ENCODE results near the gene ADAM8. TPM values are rescaled to one million over a fixed set of nuclear protein-coding genes. Genes with fewer than 3 reads are reported as not detected.

ADAM8 gene
- total and polyA plus RNA-seq, 2 donors, result 3.0 to 5.7 TPM

DNA sequence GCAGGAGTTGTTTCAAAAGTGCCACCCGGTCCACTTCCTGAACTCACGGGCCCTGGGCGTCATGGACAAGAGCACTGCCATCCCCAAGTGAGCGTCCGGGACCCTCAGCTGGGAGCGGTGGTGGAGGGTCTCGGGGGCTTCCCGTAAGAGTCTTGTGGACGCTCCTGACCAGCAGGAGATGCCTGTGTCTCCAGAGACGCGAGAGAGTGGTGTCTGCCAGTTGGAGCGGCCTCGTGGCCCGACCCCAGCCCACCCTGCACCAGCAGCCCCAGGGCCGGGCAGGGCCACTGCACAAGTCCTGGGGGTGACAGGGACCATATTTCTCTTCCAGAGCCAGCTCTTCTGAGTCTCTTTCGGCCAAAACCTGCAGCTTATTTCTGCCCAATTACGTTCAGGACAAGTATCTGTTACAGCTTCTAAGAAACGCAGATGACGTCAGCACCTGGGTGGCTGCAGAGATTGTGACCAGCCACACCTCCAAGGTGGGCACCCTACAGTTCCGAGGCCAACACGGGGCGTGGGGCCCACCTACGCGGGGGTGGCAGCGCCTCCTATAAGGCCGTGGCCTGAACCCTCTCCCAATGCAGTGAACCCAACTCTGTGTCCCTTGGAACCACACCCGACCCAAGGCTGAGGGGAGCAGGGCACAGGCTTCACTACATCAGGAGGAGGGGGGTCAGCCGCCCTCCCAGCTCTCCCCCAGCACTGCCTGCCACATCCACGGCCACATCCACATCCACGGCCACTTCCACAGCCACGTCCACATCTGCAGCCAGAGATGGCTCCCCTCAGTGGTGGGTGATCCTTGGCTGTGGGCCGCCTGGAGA lies 62.8 kb downstream of the ADAM8 start:
- no peak overlapping the region for H3K4me3 ChIP-seq (ENCODE audit: low read depth, low read length)
- H3K36me3 ChIP-seq (ENCODE audit: insufficient read depth), result no peaks in the 10 kb centered on the region
- WGBS, result 92% methylated on average over 32 of the region's 32 CpGs
- no peak overlapping the region for H3K27ac ChIP-seq (ENCODE audit: low read depth)
- DNase-seq (ENCODE audit: extremely low spot score), result no peak
- no peaks in the 10 kb centered on the region for H3K4me1 ChIP-seq (ENCODE audit: insufficient read depth)

GRCh38 chr10:133212853-133213494 lies 63.7 kb downstream of the ADAM8 start:
- no peaks in the 10 kb centered on the region for H3K36me3 ChIP-seq (ENCODE audit: insufficient read depth)
- WGBS, result 93% methylated on average over 20 of the region's 20 CpGs
- no peak overlapping the region for H3K4me3 ChIP-seq (ENCODE audit: low read depth, low read length)
- H3K27ac ChIP-seq (ENCODE audit: low read depth), result no peak overlapping the region
- no peak for DNase-seq (ENCODE audit: extremely low spot score)
- no peaks in the 10 kb centered on the region for H3K4me1 ChIP-seq (ENCODE audit: insufficient read depth)

Other genes starting within 250 kb of the ADAM8 start
- not detected for gene ADGRA1, start 188.9 kb downstream of the ADAM8 start, total RNA-seq
- 0.03 TPM for gene ADGRA1, start 188.9 kb downstream of the ADAM8 start, polyA plus RNA-seq
- 1.2 TPM for gene KNDC1, start 116.6 kb downstream of the ADAM8 start, total RNA-seq
- gene KNDC1, start 116.6 kb downstream of the ADAM8 start, polyA plus RNA-seq, result 0.47 TPM
- not detected for gene UTF1, start 46.7 kb downstream of the ADAM8 start, total RNA-seq
- not detected for gene UTF1, start 46.7 kb downstream of the ADAM8 start, polyA plus RNA-seq
- gene VENTX, start 39.0 kb downstream of the ADAM8 start, total RNA-seq, result not detected
- 1.3 TPM for gene VENTX, start 39.0 kb downstream of the ADAM8 start, polyA plus RNA-seq
- gene TUBGCP2, start 32.0 kb upstream of the ADAM8 start, total RNA-seq, result 27.8 TPM
- gene TUBGCP2, start 32.0 kb upstream of the ADAM8 start, polyA plus RNA-seq, result 35.6 TPM
- gene ZNF511, start 32.0 kb upstream of the ADAM8 start, total RNA-seq, result 24.1 TPM
- 41.5 TPM for gene ZNF511, start 32.0 kb upstream of the ADAM8 start, polyA plus RNA-seq
- 0.79 TPM for gene CALY, start 60.0 kb upstream of the ADAM8 start, total RNA-seq
- 1.1 TPM for gene CALY, start 60.0 kb upstream of the ADAM8 start, polyA plus RNA-seq
- gene PRAP1, start 70.5 kb upstream of the ADAM8 start, total RNA-seq, result not detected
- gene PRAP1, start 70.5 kb upstream of the ADAM8 start, polyA plus RNA-seq, result 0.19 TPM
- 5.2 TPM for gene FUOM, start 81.2 kb upstream of the ADAM8 start, total RNA-seq
- gene FUOM, start 81.2 kb upstream of the ADAM8 start, polyA plus RNA-seq, result 16.9 TPM
- 43.0 TPM for gene ECHS1, start 96.5 kb upstream of the ADAM8 start, total RNA-seq
- 93.9 TPM for gene ECHS1, start 96.5 kb upstream of the ADAM8 start, polyA plus RNA-seq
- gene PAOX, start 102.4 kb upstream of the ADAM8 start, total RNA-seq, result 4.3 TPM
- 8.9 TPM for gene PAOX, start 102.4 kb upstream of the ADAM8 start, polyA plus RNA-seq
- 32.0 TPM for gene MTG1, start 117.3 kb upstream of the ADAM8 start, total RNA-seq
- gene MTG1, start 117.3 kb upstream of the ADAM8 start, polyA plus RNA-seq, result 34.5 TPM
- gene SPRN, start 147.8 kb upstream of the ADAM8 start, total RNA-seq, result 0.74 TPM
- 0.19 TPM for gene SPRN, start 147.8 kb upstream of the ADAM8 start, polyA plus RNA-seq
- 3.3 TPM for gene SCART1, start 177.1 kb upstream of the ADAM8 start, total RNA-seq
- 0.86 TPM for gene SCART1, start 177.1 kb upstream of the ADAM8 start, polyA plus RNA-seq

Measured in urinary bladder (tissue), 4 donors.